ENCODE data around the gene ARV1. TPM values are rescaled to one million over a fixed set of nuclear protein-coding genes. Genes with fewer than 3 reads are reported as not detected.

ARV1 gene
- total and polyA plus RNA-seq, 4 donors = 10.7 to 19.6 (median 11.9) TPM

GRCh38 chr1:230943048-230943593, 35.8 kb upstream of the ARV1 start:
- DNase-seq (no peak), ATAC-seq (ENCODE audit: low FRiP score) (no peak)
- WGBS, 2 donors = 99% methylated on average over 2 of the region's 2 CpGs
- intact Hi-C loops (cut with DNase I) = no loop called here
- peaks cover 2 to 6% of the 10 kb centered on the region in 2 donors for H3K36me3 ChIP-seq (ENCODE audit: control insufficient read depth in 1 of 2, insufficient read depth in 2 of 2, low read length in 1 of 2)
- H3K27ac ChIP-seq (ENCODE audit: low read depth in 1 of 2, low read length in 2 of 2) = no peak overlapping the region
- H3K4me1 ChIP-seq (ENCODE audit: control insufficient read depth in 1 of 2, insufficient read depth in 2 of 2, low read length in 2 of 2) = peaks cover 3 to 5% of the 10 kb centered on the region in 2 donors
- no peak overlapping the region for H3K4me3 ChIP-seq (ENCODE audit: low read length in 2 of 2)
- no peaks in the 10 kb centered on the region for H3K27me3 ChIP-seq (ENCODE audit: control insufficient read depth in 1 of 2, insufficient read depth in 2 of 2, low read length in 1 of 2)
- no peaks in the 10 kb centered on the region for H3K9me3 ChIP-seq (ENCODE audit: control insufficient read depth, low read length)

GRCh38 chr1:230948301-230948700, 30.6 kb upstream of the ARV1 start:
- intact Hi-C loops (cut with DNase I) = no loop called here
- WGBS, 2 donors = 92 to 100% methylated on average over 1 of the region's 1 CpG
- Histone ChIP-seq H3K27ac (ENCODE audit: low read depth in 1 of 2, low read length in 2 of 2) (no peak overlapping the region), H3K9me3 (ENCODE audit: control insufficient read depth, low read length) (no peaks in the 10 kb centered on the region), H3K4me3 (ENCODE audit: low read length in 2 of 2) (no peak overlapping the region), H3K4me1 (ENCODE audit: control insufficient read depth in 1 of 2, insufficient read depth in 2 of 2, low read length in 2 of 2) (no peaks in the 10 kb centered on the region), H3K36me3 (ENCODE audit: control insufficient read depth in 1 of 2, insufficient read depth in 2 of 2, low read length in 1 of 2) (peaks cover 2 to 6% of the 10 kb centered on the region in 2 donors), H3K27me3 (ENCODE audit: control insufficient read depth in 1 of 2, insufficient read depth in 2 of 2, low read length in 1 of 2) (no peaks in the 10 kb centered on the region)
- ATAC-seq (ENCODE audit: low FRiP score) (no peak), DNase-seq (no peak)

GRCh38 chr1:230948903-230949302, 30.0 kb upstream of the ARV1 start:
- H3K4me1 ChIP-seq (ENCODE audit: control insufficient read depth in 1 of 2, insufficient read depth in 2 of 2, low read length in 2 of 2) = no peaks in the 10 kb centered on the region
- no peak overlapping the region for H3K4me3 ChIP-seq (ENCODE audit: low read length in 2 of 2)
- ATAC-seq (ENCODE audit: low FRiP score) (no peak), DNase-seq (no peak)
- no peaks in the 10 kb centered on the region for H3K27me3 ChIP-seq (ENCODE audit: control insufficient read depth in 1 of 2, insufficient read depth in 2 of 2, low read length in 1 of 2)
- no peaks in the 10 kb centered on the region for H3K9me3 ChIP-seq (ENCODE audit: control insufficient read depth, low read length)
- intact Hi-C loops (cut with DNase I) = no loop called here
- H3K36me3 ChIP-seq (ENCODE audit: control insufficient read depth in 1 of 2, insufficient read depth in 2 of 2, low read length in 1 of 2) = peaks cover 4 to 6% of the 10 kb centered on the region in 2 donors
- H3K27ac ChIP-seq (ENCODE audit: low read depth in 1 of 2, low read length in 2 of 2) = no peak overlapping the region
- WGBS, 2 donors = 84 to 88% methylated on average over 3 of the region's 3 CpGs

GRCh38 chr1:230950404-230950803, 28.5 kb upstream of the ARV1 start:
- WGBS, 2 donors = 70 to 71% methylated on average over 3 of the region's 3 CpGs
- intact Hi-C loops (cut with DNase I) = no loop called here
- Histone ChIP-seq H3K27ac (ENCODE audit: low read depth in 1 of 2, low read length in 2 of 2) (no peak overlapping the region), H3K36me3 (ENCODE audit: control insufficient read depth in 1 of 2, insufficient read depth in 2 of 2, low read length in 1 of 2) (peaks cover 2 to 6% of the 10 kb centered on the region in 2 donors), H3K4me1 (ENCODE audit: control insufficient read depth in 1 of 2, insufficient read depth in 2 of 2, low read length in 2 of 2) (no peaks in the 10 kb centered on the region), H3K27me3 (ENCODE audit: control insufficient read depth in 1 of 2, insufficient read depth in 2 of 2, low read length in 1 of 2) (no peaks in the 10 kb centered on the region), H3K9me3 (ENCODE audit: control insufficient read depth, low read length) (no peaks in the 10 kb centered on the region), H3K4me3 (ENCODE audit: low read length in 2 of 2) (no peak overlapping the region)
- ATAC-seq (ENCODE audit: low FRiP score) (no peak), DNase-seq (no peak)

- DNase-seq (no peak), ATAC-seq (ENCODE audit: low FRiP score) (no peak)
- Histone ChIP-seq H3K36me3 (ENCODE audit: control insufficient read depth in 1 of 2, insufficient read depth in 2 of 2, low read length in 1 of 2) (peaks cover 3 to 7% of the 10 kb centered on the region in 2 donors), H3K4me3 (ENCODE audit: low read length in 2 of 2) (no peak overlapping the region), H3K9me3 (ENCODE audit: control insufficient read depth, low read length) (no peaks in the 10 kb centered on the region), H3K27ac (ENCODE audit: low read depth in 1 of 2, low read length in 2 of 2) (no peak overlapping the region), H3K27me3 (ENCODE audit: control insufficient read depth in 1 of 2, insufficient read depth in 2 of 2, low read length in 1 of 2) (no peaks in the 10 kb centered on the region), H3K4me1 (ENCODE audit: control insufficient read depth in 1 of 2, insufficient read depth in 2 of 2, low read length in 2 of 2) (no peaks in the 10 kb centered on the region)
- intact Hi-C loops (cut with DNase I) = no loop called here
- 78 to 83% methylated on average over 4 of the region's 4 CpGs for WGBS, 2 donors
Measured at GRCh38 chr1:230957580-230957989, 21.3 kb upstream of the ARV1 start.

- Histone ChIP-seq H3K4me1 (ENCODE audit: control insufficient read depth in 1 of 2, insufficient read depth in 2 of 2, low read length in 2 of 2) (no peaks in the 10 kb centered on the region), H3K36me3 (ENCODE audit: control insufficient read depth in 1 of 2, insufficient read depth in 2 of 2, low read length in 1 of 2) (peaks cover 3 to 7% of the 10 kb centered on the region in 2 donors), H3K9me3 (ENCODE audit: control insufficient read depth, low read length) (no peaks in the 10 kb centered on the region), H3K4me3 (ENCODE audit: low read length in 2 of 2) (no peak overlapping the region), H3K27me3 (ENCODE audit: control insufficient read depth in 1 of 2, insufficient read depth in 2 of 2, low read length in 1 of 2) (no peaks in the 10 kb centered on the region), H3K27ac (ENCODE audit: low read depth in 1 of 2, low read length in 2 of 2) (no peak overlapping the region)
- 96 to 98% methylated on average over 4 of the region's 4 CpGs for WGBS, 2 donors
- no peak for ATAC-seq (ENCODE audit: low FRiP score)
- no peak for DNase-seq
- intact Hi-C loops (cut with DNase I) = no loop called here
Measured at GRCh38 chr1:230958370-230958769, 20.5 kb upstream of the ARV1 start.

- Histone ChIP-seq H3K36me3 (ENCODE audit: control insufficient read depth in 1 of 2, insufficient read depth in 2 of 2, low read length in 1 of 2) (peaks cover 0 to 3% of the 10 kb centered on the region in 2 donors), H3K4me1 (ENCODE audit: control insufficient read depth in 1 of 2, insufficient read depth in 2 of 2, low read length in 2 of 2) (no peaks in the 10 kb centered on the region), H3K27me3 (ENCODE audit: control insufficient read depth in 1 of 2, insufficient read depth in 2 of 2, low read length in 1 of 2) (no peaks in the 10 kb centered on the region), H3K4me3 (ENCODE audit: low read length in 2 of 2) (no peak overlapping the region), H3K9me3 (ENCODE audit: control insufficient read depth, low read length) (no peaks in the 10 kb centered on the region), H3K27ac (ENCODE audit: low read depth in 1 of 2, low read length in 2 of 2) (no peak overlapping the region)
- DNase-seq = no peak
- intact Hi-C loops (cut with DNase I) = no loop called here
- WGBS, 2 donors = 43 to 46% methylated on average over 2 of the region's 2 CpGs
- ATAC-seq (ENCODE audit: low FRiP score) = no peak
Measured at GRCh38 chr1:230964896-230965295, 14.0 kb upstream of the ARV1 start.

GRCh38 chr1:230965535-230965934, 13.4 kb upstream of the ARV1 start:
- Histone ChIP-seq H3K9me3 (ENCODE audit: control insufficient read depth, low read length) (no peaks in the 10 kb centered on the region), H3K4me1 (ENCODE audit: control insufficient read depth in 1 of 2, insufficient read depth in 2 of 2, low read length in 2 of 2) (no peaks in the 10 kb centered on the region), H3K27me3 (ENCODE audit: control insufficient read depth in 1 of 2, insufficient read depth in 2 of 2, low read length in 1 of 2) (no peaks in the 10 kb centered on the region), H3K36me3 (ENCODE audit: control insufficient read depth in 1 of 2, insufficient read depth in 2 of 2, low read length in 1 of 2) (no peaks in the 10 kb centered on the region), H3K4me3 (ENCODE audit: low read length in 2 of 2) (no peak overlapping the region), H3K27ac (ENCODE audit: low read depth in 1 of 2, low read length in 2 of 2) (no peak overlapping the region)
- WGBS, 2 donors = 97 to 98% methylated on average over 5 of the region's 5 CpGs
- DNase-seq (no peak), ATAC-seq (ENCODE audit: low FRiP score) (no peak)
- intact Hi-C loops (cut with DNase I) = no loop called here

GRCh38 chr1:230966358-230966873, 12.5 kb upstream of the ARV1 start:
- no peaks in the 10 kb centered on the region for H3K4me1 ChIP-seq (ENCODE audit: control insufficient read depth in 1 of 2, insufficient read depth in 2 of 2, low read length in 2 of 2)
- no peak overlapping the region for H3K4me3 ChIP-seq (ENCODE audit: low read length in 2 of 2)
- H3K27me3 ChIP-seq (ENCODE audit: control insufficient read depth in 1 of 2, insufficient read depth in 2 of 2, low read length in 1 of 2) = no peaks in the 10 kb centered on the region
- 82 to 84% methylated on average over 5 of the region's 5 CpGs for WGBS, 2 donors
- ATAC-seq (ENCODE audit: low FRiP score) = no peak
- H3K27ac ChIP-seq (ENCODE audit: low read depth in 1 of 2, low read length in 2 of 2) = no peak overlapping the region
- H3K9me3 ChIP-seq (ENCODE audit: control insufficient read depth, low read length) = no peaks in the 10 kb centered on the region
- no peaks in the 10 kb centered on the region for H3K36me3 ChIP-seq (ENCODE audit: control insufficient read depth in 1 of 2, insufficient read depth in 2 of 2, low read length in 1 of 2)
- DNase-seq = no peak
- intact Hi-C loops (cut with DNase I) = no loop called here
